A673 (cell line): ENCODE data around the gene SVOP. TPM values are rescaled to one million over a fixed set of nuclear protein-coding genes. Genes with fewer than 3 reads are reported as not detected.

Source experiments
- BruUV-seq: library from RNA; stranded (reverse); fragments of 400-500 nt; replicated peaks from 2 replicates; lab custom pipeline; 2021; lab: Mats Ljungman, UMichigan
- CTCF ChIA-PET: fragments of 300-600 bp; sonication (Branson Sonifier 250); formaldehyde crosslinking; loops from one replicate; lab custom pipeline; 2022; ENCODE audit warnings: antibody characterized with exemption; lab: Charles Lee
- POLR2A ChIA-PET: fragments of 300-600 bp; sonication (Branson Sonifier 250); formaldehyde crosslinking; loops from one replicate; lab custom pipeline; 2022; ENCODE audit warnings: antibody characterized with exemption; ENCODE audit not compliant: low non-redundant PET; lab: Charles Lee
- DNase-seq: peaks from one replicate; pipeline ENCODE4 v3.0.0-alpha.2; 2015; ENCODE audit warnings: low spot score
- H3K27ac ChIP-seq: fragments of 200-600 bp; sonication (generic); 2 replicates; pipeline ENCODE4 v1.5.1; 2016; ENCODE audit warnings: mixed run types, low read depth, mild to moderate bottlenecking, mixed read lengths, antibody characterized with exemption, low read length; ENCODE audit not compliant: poor library complexity, severe bottlenecking
- H3K27me3 ChIP-seq: fragments of 200-600 bp; sonication (generic); replicated peaks from 2 replicates; pipeline ENCODE4 v1.6.1; 2017; ENCODE audit warnings: mixed run types, low read depth, mild to moderate bottlenecking, mixed read lengths, antibody characterized with exemption, low read length; ENCODE audit not compliant: insufficient read depth, poor library complexity
- H3K36me3 ChIP-seq: fragments of 200-600 bp; sonication (generic); 2 replicates; pipeline ENCODE4 v1.6.1; 2016; ENCODE audit warnings: mixed run types, mild to moderate bottlenecking, mixed read lengths, antibody characterized with exemption, low read length; ENCODE audit not compliant: insufficient read depth, poor library complexity, severe bottlenecking
- H3K4me1 ChIP-seq: fragments of 200-600 bp; sonication (generic); 2 replicates; pipeline ENCODE4 v1.6.1; 2017; ENCODE audit warnings: mixed run types, mild to moderate bottlenecking, mixed read lengths, antibody characterized with exemption, low read length; ENCODE audit not compliant: insufficient read depth, poor library complexity, severe bottlenecking
- H3K4me3 ChIP-seq: fragments of 200-600 bp; sonication (generic); 2 replicates; pipeline ENCODE4 v1.5.1; 2016; ENCODE audit warnings: low read depth, mixed run types, mild to moderate bottlenecking, mixed read lengths, low read length; ENCODE audit not compliant: poor library complexity, severe bottlenecking
- H3K9me3 ChIP-seq: fragments of 200-600 bp; sonication (generic); 2 replicates; pipeline ENCODE4 v1.6.1; 2016; ENCODE audit warnings: mixed run types, low read depth, mild to moderate bottlenecking, mixed read lengths, antibody characterized with exemption, low read length; ENCODE audit not compliant: poor library complexity, severe bottlenecking
- EZH2 ChIP-seq: fragments of 200-600 bp; sonication (generic); IDR thresholded peaks from 2 replicates; pipeline ENCODE4 v1.6.1; 2017; ENCODE audit warnings: borderline replicate concordance, low read depth, mild to moderate bottlenecking, mixed read lengths, antibody characterized with exemption, low read length; ENCODE audit not compliant: poor library complexity, severe bottlenecking
- intact Hi-C: fragments of 100-400 bp; cut with micrococcal nuclease; formaldehyde crosslinking; loops from one replicate; pipeline ENCODE4 v1.10.0; 2022; ENCODE audit not compliant: unreplicated experiment
- total RNA-seq: library from RNA; stranded (reverse); gene quantifications from 2 replicates; pipeline ENCODE4 v1.2.3, GENCODE V29; 2021
- TF ChIP-seq, protein P1 (sequence below): fragments of 300-800, 200-600 bp; sonication (generic); conservative IDR thresholded peaks from 2 replicates; pipeline ENCODE4 v1.5.1; 2017; ENCODE audit warnings: low read depth, mild to moderate bottlenecking, antibody characterized with exemption, low read length, moderate library complexity, mixed read lengths

SVOP gene
- total RNA-seq, 1 experiment from 2014 or later = not detected

DNA sequence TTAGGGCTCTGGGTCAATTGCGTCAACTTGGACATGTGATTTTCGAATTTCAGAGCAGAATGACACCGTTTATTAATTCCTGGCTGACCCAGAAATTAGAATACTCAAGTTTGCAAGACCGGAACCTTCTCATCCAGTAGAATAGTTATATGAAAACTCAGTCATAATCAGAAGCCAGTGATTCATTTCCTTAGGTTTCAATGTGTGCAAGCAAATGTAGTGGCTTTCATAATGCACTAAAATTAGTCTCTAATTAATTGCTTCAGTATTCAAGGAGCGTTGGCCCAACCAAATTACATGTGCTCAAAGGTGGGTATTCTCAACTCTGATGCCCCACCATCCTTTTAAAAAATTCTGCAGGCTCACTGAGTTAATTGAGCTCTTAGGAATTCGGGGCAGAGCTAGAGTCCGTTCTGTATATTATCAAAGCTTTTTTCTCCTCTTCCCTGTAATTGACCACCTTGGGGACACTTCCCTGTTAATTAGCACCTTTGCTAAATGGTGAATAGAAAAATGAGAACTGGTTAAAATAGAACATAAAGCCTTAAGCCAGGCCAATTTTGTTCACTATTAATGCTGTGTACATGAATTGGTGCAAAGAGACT is 85.6 kb downstream of the SVOP start:
- no peaks in the 10 kb centered on the region for H3K9me3 ChIP-seq
- TF ChIP-seq, protein P1, sequence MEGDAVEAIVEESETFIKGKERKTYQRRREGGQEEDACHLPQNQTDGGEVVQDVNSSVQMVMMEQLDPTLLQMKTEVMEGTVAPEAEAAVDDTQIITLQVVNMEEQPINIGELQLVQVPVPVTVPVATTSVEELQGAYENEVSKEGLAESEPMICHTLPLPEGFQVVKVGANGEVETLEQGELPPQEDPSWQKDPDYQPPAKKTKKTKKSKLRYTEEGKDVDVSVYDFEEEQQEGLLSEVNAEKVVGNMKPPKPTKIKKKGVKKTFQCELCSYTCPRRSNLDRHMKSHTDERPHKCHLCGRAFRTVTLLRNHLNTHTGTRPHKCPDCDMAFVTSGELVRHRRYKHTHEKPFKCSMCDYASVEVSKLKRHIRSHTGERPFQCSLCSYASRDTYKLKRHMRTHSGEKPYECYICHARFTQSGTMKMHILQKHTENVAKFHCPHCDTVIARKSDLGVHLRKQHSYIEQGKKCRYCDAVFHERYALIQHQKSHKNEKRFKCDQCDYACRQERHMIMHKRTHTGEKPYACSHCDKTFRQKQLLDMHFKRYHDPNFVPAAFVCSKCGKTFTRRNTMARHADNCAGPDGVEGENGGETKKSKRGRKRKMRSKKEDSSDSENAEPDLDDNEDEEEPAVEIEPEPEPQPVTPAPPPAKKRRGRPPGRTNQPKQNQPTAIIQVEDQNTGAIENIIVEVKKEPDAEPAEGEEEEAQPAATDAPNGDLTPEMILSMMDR = no peak
- TF ChIP-seq EZH2 = no peak
- intact Hi-C loops = no loop called here
- CTCF ChIA-PET = no interaction called here
- no peak overlapping the region for H3K4me3 ChIP-seq
- DNase-seq = no peak
- no peak overlapping the region for H3K27ac ChIP-seq
- no TSS peak for BruUV-seq
- no peaks in the 10 kb centered on the region for H3K4me1 ChIP-seq
- H3K36me3 ChIP-seq = no peaks in the 10 kb centered on the region
- POLR2A ChIA-PET = no interaction called here
- H3K27me3 ChIP-seq = peaks cover 41% of the 10 kb centered on the region

DNA sequence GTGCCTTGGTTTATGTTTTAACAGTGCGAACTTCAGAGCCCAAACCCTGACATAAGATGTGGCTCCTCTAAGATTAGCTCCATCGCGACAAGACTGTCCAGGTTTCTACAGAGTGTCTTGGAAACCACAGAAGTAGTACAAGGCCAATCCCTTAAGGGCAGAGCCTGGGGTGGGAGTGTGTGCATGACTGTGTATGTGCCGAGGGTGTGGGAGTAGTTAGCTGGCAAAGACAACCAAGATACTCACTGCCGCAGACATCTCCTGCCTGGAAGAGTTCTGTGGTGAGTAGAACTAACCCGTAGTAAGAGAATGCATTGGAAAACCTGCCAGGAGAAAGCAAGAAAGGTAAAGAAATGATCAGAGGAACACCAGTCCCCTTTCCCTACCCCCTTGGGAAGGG is 86.9 kb downstream of the SVOP start:
- Histone ChIP-seq H3K27me3 (peaks cover 41% of the 10 kb centered on the region), H3K4me3 (no peak overlapping the region), H3K36me3 (no peaks in the 10 kb centered on the region), H3K9me3 (no peaks in the 10 kb centered on the region), H3K4me1 (no peaks in the 10 kb centered on the region), H3K27ac (no peak overlapping the region)
- DNase-seq = no peak
- POLR2A ChIA-PET = no interaction called here
- TF ChIP-seq EZH2 = no peak
- TF ChIP-seq, protein P1 = no peak
- no TSS peak for BruUV-seq
- CTCF ChIA-PET = interaction anchor here (0.6 kb wide), 1 partner anchor 456 kb away, joined by 3 read pairs; no protein-coding TSS in a partner anchor
- intact Hi-C loops = no loop called here

DNA sequence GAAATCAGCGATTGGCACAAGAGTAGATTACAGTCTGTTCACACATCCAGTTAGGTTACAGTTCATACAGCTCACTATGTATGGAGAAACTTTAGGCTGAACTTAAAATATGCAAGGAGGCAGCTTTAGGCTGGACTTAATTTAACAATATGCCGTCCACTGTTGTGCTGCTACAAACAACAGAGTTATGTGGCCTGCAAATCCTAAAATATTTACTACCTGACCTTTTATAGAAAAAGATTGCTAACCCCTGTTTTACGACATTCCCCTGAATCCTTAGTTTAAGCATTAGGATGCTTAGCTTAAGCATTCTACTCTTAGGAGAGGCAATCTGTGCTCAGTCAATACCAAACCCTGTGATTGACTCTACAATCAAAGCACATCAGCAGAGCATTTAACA is 90.1 kb downstream of the SVOP start:
- no peak overlapping the region for H3K27ac ChIP-seq
- POLR2A ChIA-PET = no interaction called here
- BruUV-seq = no TSS peak

More for the DNA sequence above, 90.1 kb downstream of the SVOP start:
- TF ChIP-seq, protein P1 = no peak
- no peak for TF ChIP-seq EZH2
- no peaks in the 10 kb centered on the region for H3K9me3 ChIP-seq
- H3K36me3 ChIP-seq = no peaks in the 10 kb centered on the region
- H3K27me3 ChIP-seq = peaks cover 20% of the 10 kb centered on the region
- no peak for DNase-seq
- H3K4me1 ChIP-seq = no peaks in the 10 kb centered on the region
- CTCF ChIA-PET = no interaction called here
- intact Hi-C loops = no loop called here
- no peak overlapping the region for H3K4me3 ChIP-seq
